NCI-H2029 (cell line): ENCODE measurements around the gene GNG7.
A peak's percentile ranks its signal among the peaks of the same experiment; 100 is the strongest.
"Not testable (repeated sequence)": the region's sequence is repeated elsewhere in the genome, so short reads cannot be mapped to it uniquely, and the experiment has no call there.

Source experiments
- DNase-seq: peaks from one replicate; lab custom pipeline; 2025; lab: John Stamatoyannopoulos, UW

GNG7 gene

GRCh38 chr19:2507109-2507508, 195.4 kb downstream of the GNG7 start:
- DNase-seq, result peak; percentile 97

- not testable (repeated sequence) for DNase-seq
Observed at GRCh38 chr19:2506656-2507055, 195.8 kb downstream of the GNG7 start.

- no peak for DNase-seq
Observed at GRCh38 chr19:2503521-2504109, 198.9 kb downstream of the GNG7 start.

GRCh38 chr19:2500841-2501261, 201.6 kb downstream of the GNG7 start:
- DNase-seq, result no peak

GRCh38 chr19:2500156-2500555, 202.3 kb downstream of the GNG7 start:
- DNase-seq, result no peak

GRCh38 chr19:2497186-2497585, 205.3 kb downstream of the GNG7 start:
- DNase-seq, result no peak

GRCh38 chr19:2495651-2496316, 206.7 kb downstream of the GNG7 start:
- DNase-seq, result no peak

- peak; percentile 73 for DNase-seq
Observed at GRCh38 chr19:2495130-2495641, 207.3 kb downstream of the GNG7 start.

GRCh38 chr19:2494447-2495129, 207.9 kb downstream of the GNG7 start:
- peak; percentile 57 for DNase-seq

- no peak for DNase-seq
Observed at GRCh38 chr19:2494084-2494446, 208.4 kb downstream of the GNG7 start.

GRCh38 chr19:2493448-2493847, 209.0 kb downstream of the GNG7 start:
- DNase-seq, result not testable (repeated sequence)

GRCh38 chr19:2492870-2493269, 209.6 kb downstream of the GNG7 start:
- no peak for DNase-seq

- DNase-seq, result peak; percentile 95
Observed at GRCh38 chr19:2491130-2491801, 211.2 kb downstream of the GNG7 start.

GRCh38 chr19:2490659-2491058, 211.8 kb downstream of the GNG7 start:
- DNase-seq, result no peak

GRCh38 chr19:2488942-2489731, 213.4 kb downstream of the GNG7 start:
- peak; percentile 37 for DNase-seq

- DNase-seq, result no peak
Observed at GRCh38 chr19:2488405-2488941, 214.0 kb downstream of the GNG7 start.

- DNase-seq, result no peak
Observed at GRCh38 chr19:2487842-2488241, 214.7 kb downstream of the GNG7 start.

GRCh38 chr19:2487090-2487489, 215.4 kb downstream of the GNG7 start:
- DNase-seq, result no peak

GRCh38 chr19:2485428-2485827, 217.1 kb downstream of the GNG7 start:
- no peak for DNase-seq

- no peak for DNase-seq
Observed at GRCh38 chr19:2484178-2484937, 218.1 kb downstream of the GNG7 start.
